ENCODE data around the gene HMCN1.

The HMCN1 gene

GRCh38 chr1:186167096-186167668 lies 433.0 kb downstream of the HMCN1 start:
- no peak for TF ChIP-seq ISL1 (CRISPR knock-in tag; IDR thresholded peaks at IDR 0.05)
- no peak for TF ChIP-seq ZNF8 (CRISPR knock-in tag; IDR thresholded peaks at IDR 0.05)
- TF ChIP-seq GLIS3 (CRISPR knock-in tag; IDR thresholded peaks at IDR 0.05): no peak
- no peak for TF ChIP-seq BACH2 (CRISPR knock-in tag; IDR thresholded peaks at IDR 0.05; ENCODE audit: borderline replicate concordance)
- no peak for TF ChIP-seq CREB5 (CRISPR knock-in tag; IDR thresholded peaks at IDR 0.05; ENCODE audit: low read depth)
- no peak for TF ChIP-seq ZFP3 (CRISPR knock-in tag; IDR thresholded peaks at IDR 0.05)
- no peak for TF ChIP-seq PATZ1 (CRISPR knock-in tag; IDR thresholded peaks at IDR 0.05; ENCODE audit: borderline replicate concordance)
- TF ChIP-seq TOX (CRISPR knock-in tag; IDR thresholded peaks at IDR 0.05; ENCODE audit: borderline replicate concordance): no peak
- no peak for ATAC-seq

GRCh38 chr1:186175588-186175987 lies 441.4 kb downstream of the HMCN1 start:
- TF ChIP-seq ARNTL (CRISPR knock-in tag; IDR thresholded peaks at IDR 0.05; ENCODE audit: borderline replicate concordance, low read depth): no peak
- peak; percentile 64; the same call in 1 of the 2 replicates for TF ChIP-seq OSR1 (CRISPR knock-in tag; IDR thresholded peaks at IDR 0.05)
- ATAC-seq: peak; percentile 59

- TF ChIP-seq SNAI2 (CRISPR knock-in tag; IDR thresholded peaks at IDR 0.05) (no peak), ARNTL (CRISPR knock-in tag; IDR thresholded peaks at IDR 0.05; ENCODE audit: borderline replicate concordance, low read depth) (no peak)
- ATAC-seq: peak; percentile 53
These were observed 444.3 kb downstream of the HMCN1 start for GRCh38 chr1:186178426-186179043.

GRCh38 chr1:186179231-186179630 lies 445.0 kb downstream of the HMCN1 start:
- no peak for ATAC-seq
- TF ChIP-seq POU6F1 (CRISPR knock-in tag; IDR thresholded peaks at IDR 0.05; ENCODE audit: borderline replicate concordance, low read depth): no peak
- TF ChIP-seq CREB5 (CRISPR knock-in tag; IDR thresholded peaks at IDR 0.05; ENCODE audit: low read depth): no peak
- TF ChIP-seq ESRRG (CRISPR knock-in tag; IDR thresholded peaks at IDR 0.05): no peak
- TF ChIP-seq OSR1 (CRISPR knock-in tag; IDR thresholded peaks at IDR 0.05): no peak
- no peak for TF ChIP-seq TCF4 (CRISPR knock-in tag; IDR thresholded peaks at IDR 0.05; ENCODE audit: borderline replicate concordance)
- TF ChIP-seq BACH2 (CRISPR knock-in tag; IDR thresholded peaks at IDR 0.05; ENCODE audit: borderline replicate concordance): no peak
- TF ChIP-seq CSDC2 (CRISPR knock-in tag; IDR thresholded peaks at IDR 0.05): no peak
- no peak for TF ChIP-seq PPARA (CRISPR knock-in tag; IDR thresholded peaks at IDR 0.05; ENCODE audit: borderline replicate concordance)
- no peak for TF ChIP-seq TSHZ2 (CRISPR knock-in tag; IDR thresholded peaks at IDR 0.05)
- TF ChIP-seq ZNF565 (CRISPR knock-in tag; conservative IDR thresholded peaks at IDR 0.05; ENCODE audit: low read depth): no peak
- no peak for TF ChIP-seq CSRNP3 (CRISPR knock-in tag; IDR thresholded peaks at IDR 0.05)
- no peak for TF ChIP-seq ZFP3 (CRISPR knock-in tag; IDR thresholded peaks at IDR 0.05)
- TF ChIP-seq TOX (CRISPR knock-in tag; IDR thresholded peaks at IDR 0.05; ENCODE audit: borderline replicate concordance): no peak
- TF ChIP-seq ISL1 (CRISPR knock-in tag; IDR thresholded peaks at IDR 0.05): no peak
- TF ChIP-seq ZNF70 (CRISPR knock-in tag; IDR thresholded peaks at IDR 0.05): no peak
- TF ChIP-seq ARNTL (CRISPR knock-in tag; IDR thresholded peaks at IDR 0.05; ENCODE audit: borderline replicate concordance, low read depth): no peak
- no peak for TF ChIP-seq ZC3H10 (CRISPR knock-in tag; IDR thresholded peaks at IDR 0.05)
- no peak for TF ChIP-seq SNAI2 (CRISPR knock-in tag; IDR thresholded peaks at IDR 0.05)
- TF ChIP-seq ZFP30 (CRISPR knock-in tag; IDR thresholded peaks at IDR 0.05): no peak
- no peak for TF ChIP-seq GLIS3 (CRISPR knock-in tag; IDR thresholded peaks at IDR 0.05)
